GM12891 (cell line): ENCODE measurements around the gene GSTA5.

Source experiments
- PAX5 ChIP-seq: IDR thresholded peaks from 2 replicates; pipeline ENCODE4 v1.6.1; 2011; ENCODE audit warnings: low read length, moderate library complexity, mild to moderate bottlenecking; ENCODE audit not compliant: insufficient read depth, severe bottlenecking
- POLR2A ChIP-seq: IDR thresholded peaks from 2 replicates; pipeline ENCODE4 v1.6.1; 2011; ENCODE audit warnings: low read depth, low read length, control low read depth
- POLR2AphosphoS5 ChIP-seq: IDR thresholded peaks from 2 replicates; pipeline ENCODE4 v1.6.1; 2011; ENCODE audit warnings: low read depth, low read length, control low read depth
- POU2F2 ChIP-seq: IDR thresholded peaks from 2 replicates; pipeline ENCODE4 v1.6.1; 2011; ENCODE audit warnings: low read depth, mild to moderate bottlenecking, control low read depth, low read length, moderate library complexity
- SPI1 ChIP-seq: IDR thresholded peaks from 2 replicates; pipeline ENCODE4 v1.6.1; 2011; ENCODE audit warnings: low read depth, low read length, control low read depth
- TAF1 ChIP-seq: IDR thresholded peaks from 2 replicates; pipeline ENCODE4 v1.6.1; 2011; ENCODE audit warnings: low read depth, low read length, control low read depth

DNA sequence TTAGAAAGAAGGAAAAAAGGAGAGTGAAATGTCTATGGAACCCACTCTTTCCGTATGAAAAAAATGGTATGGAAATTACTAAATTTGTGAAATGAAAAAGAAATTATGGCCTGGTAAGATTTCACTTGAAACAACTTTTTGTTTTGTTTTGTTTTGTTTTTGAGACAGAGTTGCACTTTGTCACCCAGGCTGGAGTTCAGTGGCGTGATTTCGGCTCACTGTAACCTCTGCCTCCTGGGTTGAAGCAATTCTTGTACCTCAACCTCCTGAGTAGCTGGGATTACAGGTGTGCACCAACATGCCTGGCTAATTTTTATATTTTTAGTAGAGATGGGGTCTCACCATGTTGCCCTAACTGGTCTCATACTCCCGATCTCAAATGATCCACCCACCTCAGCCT, 17.8 kb upstream of the GSTA5 start:
- no peak for TF ChIP-seq TAF1
- TF ChIP-seq POLR2AphosphoS5: no peak
- no peak for TF ChIP-seq POLR2A
- no peak for TF ChIP-seq POU2F2
- no peak for TF ChIP-seq SPI1
- no peak for TF ChIP-seq PAX5
